ENCODE results near the gene SLC7A6.

The SLC7A6 gene

DNA sequence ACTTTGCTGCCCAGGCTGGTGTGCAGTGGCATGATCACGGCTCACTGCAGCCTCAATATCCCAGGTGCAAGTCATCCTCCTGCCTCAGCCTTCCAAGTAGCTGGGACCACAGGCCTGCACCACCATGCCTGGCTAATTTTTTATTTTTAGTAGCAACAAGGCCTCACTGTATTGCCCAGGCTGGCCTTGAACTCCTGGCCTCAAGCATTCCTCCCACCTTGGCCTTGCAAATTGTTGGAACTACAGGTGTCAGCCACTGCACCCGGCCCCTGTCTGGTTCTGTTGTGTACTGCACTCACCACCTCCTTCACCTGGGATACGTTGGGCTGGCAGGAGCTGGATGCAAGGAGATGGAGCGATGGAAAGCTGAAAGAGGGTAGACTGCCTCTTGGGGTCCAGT, 10.6 kb upstream of the SLC7A6 start:
- DNase-seq (ENCODE audit: low read depth in 4 of 4, low spot score in 1 of 4): no peak

DNA sequence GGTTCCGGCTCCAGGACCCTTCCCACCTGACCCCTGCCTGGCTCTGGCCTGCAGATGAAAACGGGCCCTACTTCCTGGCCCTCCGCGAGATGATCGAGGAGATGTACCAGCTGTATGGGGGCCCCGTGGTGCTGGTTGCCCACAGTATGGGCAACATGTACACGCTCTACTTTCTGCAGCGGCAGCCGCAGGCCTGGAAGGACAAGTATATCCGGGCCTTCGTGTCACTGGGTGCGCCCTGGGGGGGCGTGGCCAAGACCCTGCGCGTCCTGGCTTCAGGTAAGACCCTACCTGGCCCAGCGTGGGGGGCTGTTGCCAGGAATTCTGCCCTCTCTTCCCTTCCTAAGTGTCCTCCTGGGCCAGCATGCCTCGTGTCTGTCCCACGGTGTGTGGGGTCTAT, 8.6 kb upstream of the SLC7A6 start:
- no peak for DNase-seq (ENCODE audit: low read depth in 4 of 4, low spot score in 1 of 4)

DNA sequence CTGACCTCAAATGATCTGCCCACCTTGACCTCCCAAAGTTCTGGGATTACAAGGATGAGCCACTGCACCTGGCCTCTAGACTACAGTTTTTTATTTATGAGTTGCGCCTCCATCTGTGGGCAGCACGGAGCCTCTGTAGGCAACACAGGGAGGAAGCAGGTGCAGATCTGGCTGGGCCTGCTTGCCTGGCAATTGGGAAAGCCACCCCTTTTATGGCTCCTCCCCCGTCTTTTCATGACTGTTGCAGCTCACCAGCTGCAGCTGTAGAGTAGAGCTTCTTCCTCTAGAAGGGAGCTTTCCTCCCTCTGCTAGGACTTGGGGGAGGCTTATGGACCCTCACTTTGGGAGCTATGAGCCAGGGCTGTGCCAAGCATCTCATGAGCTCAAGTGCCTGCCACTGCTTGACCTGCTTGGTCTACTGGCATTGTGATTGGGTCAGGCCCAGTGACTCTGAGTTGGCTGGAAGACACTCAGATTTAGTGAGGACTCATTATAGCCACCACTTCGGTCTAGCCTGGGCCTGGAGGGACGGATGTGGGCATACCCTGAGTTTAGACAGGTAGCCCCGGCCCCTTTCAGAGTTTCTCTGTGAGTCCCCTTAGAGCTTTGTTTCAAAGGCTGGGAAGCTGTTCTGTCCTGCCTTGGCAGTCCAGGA, 6.9 kb upstream of the SLC7A6 start:
- no peak for DNase-seq (ENCODE audit: low read depth in 4 of 4, low spot score in 1 of 4)

DNA sequence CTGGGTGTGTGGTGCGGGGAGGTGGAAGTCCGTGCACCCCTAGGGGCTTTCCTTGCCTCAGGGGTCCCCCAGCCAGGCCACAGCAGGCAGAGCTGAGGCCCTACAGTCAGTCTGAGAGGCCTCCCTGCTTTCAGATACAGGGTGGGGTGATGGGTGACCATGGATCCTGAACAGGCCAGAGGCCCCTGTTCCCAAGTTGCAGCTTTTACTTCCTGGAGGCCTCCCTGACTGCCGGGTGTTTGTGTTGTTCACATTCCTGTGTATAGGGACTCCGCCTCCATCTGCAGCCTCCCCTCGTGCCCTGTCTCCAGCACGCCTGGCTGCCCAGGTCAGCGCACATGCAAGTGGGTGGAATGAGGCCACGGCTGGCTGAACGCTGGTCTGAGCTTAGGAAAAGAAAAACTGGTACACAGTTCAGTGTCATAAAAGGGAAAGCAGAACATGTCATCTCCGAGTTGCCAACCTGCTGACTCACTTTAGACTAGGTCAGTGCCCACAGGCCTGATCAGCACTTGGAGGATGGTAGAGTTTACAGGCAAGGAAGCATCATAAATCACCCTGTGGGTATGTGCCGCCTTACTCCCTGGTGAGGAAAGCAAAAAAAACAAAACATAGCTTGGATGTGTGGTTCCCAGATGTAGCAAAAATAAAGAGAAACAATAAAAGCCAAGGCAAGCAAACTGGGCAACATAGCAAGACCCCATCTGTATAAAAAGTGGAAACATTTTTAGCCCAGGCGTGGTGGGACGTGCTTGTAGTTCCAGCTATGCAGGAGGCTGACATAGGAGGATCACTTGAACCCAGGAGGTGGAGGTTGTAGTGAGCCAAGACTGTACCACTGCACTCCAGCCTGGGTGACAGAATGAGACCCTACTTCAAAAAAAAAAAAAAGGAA, 6.2 kb upstream of the SLC7A6 start:
- DNase-seq (ENCODE audit: low read depth in 4 of 4, low spot score in 1 of 4): no peak

DNA sequence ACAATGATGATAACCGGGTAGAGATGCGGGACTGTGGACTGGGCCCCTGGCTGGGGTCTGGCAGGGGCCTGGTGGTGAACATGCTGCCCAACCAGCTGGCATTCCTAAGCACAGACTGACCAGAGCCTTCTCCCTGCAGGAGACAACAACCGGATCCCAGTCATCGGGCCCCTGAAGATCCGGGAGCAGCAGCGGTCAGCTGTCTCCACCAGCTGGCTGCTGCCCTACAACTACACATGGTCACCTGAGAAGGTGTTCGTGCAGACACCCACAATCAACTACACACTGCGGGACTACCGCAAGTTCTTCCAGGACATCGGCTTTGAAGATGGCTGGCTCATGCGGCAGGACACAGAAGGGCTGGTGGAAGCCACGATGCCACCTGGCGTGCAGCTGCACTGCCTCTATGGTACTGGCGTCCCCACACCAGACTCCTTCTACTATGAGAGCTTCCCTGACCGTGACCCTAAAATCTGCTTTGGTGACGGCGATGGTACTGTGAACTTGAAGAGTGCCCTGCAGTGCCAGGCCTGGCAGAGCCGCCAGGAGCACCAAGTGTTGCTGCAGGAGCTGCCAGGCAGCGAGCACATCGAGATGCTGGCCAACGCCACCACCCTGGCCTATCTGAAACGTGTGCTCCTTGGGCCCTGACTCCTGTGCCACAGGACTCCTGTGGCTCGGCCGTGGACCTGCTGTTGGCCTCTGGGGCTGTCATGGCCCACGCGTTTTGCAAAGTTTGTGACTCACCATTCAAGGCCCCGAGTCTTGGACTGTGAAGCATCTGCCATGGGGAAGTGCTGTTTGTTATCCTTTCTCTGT, 5.1 kb upstream of the SLC7A6 start:
- DNase-seq (ENCODE audit: low read depth in 4 of 4, low spot score in 1 of 4): no peak

DNA sequence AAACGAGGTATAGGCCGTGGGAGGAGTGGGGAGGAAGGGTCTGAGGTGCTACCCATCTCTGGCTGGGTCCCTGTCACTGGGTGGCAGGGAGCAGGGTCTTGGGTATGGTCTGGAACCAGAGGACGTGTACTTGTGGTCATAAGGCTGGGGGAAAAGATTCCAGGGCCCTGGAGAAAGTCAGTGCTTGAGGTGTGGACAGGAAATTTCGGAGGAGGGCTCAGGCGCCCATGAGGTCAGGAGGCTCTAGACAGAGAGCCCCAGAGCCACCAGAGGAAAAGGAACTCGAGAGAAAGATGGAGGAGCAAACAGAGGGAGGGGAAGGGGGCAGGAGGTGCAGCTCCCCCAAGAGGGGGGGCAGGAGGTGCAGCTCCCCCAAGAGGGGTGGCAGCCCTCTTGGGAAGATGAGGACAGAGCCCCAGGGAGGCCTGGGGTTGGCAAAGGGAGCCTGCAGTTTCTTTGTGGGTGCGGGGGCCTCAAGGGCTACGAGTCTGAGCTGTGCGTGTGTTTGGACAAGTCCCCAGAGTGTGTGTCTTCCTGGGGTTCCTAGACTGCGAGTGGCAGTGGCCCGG, 683 bp upstream of the SLC7A6 start:
- DNase-seq (ENCODE audit: low read depth in 4 of 4, low spot score in 1 of 4): no peak

DNA sequence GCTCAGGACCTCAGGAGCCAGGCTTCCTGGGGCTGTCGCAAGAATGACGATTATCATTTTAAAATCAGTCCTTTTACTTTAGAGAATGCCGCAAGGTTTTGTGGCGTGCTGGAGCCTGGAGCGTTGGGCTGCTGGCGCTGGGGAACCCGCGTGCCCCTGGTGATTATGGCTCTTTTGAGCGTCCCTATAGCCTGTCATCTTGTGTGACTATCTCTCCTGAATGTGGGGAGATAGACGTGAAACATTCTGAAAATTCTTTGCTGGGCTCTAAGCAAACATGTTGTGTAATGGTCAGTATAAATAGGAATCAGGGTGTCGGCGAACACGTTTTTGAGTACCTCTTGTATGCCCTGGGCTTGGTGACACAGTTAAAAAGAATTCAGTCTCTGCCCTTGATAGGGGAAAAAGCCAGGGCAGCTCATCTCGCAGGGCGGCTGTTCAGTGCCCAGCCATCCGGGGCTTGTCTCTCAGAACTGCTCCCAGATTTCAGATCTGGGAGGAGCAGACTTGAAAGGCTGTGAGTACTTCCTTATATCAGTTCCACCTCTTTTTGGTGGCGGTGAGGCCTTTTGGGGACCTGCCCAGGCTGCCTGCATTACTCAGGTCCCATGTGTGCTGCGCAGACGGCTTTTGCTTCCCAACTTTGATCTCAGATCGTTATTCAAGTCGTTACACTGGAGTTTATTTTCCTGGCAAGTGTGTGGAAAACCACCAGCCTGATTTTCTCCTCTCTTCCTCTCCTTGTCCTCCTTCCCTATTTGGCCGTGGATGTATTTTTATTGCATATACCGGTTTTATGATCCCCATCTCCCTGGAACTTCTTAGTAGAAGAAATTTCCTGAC, 973 bp downstream of the SLC7A6 start:
- peak in 2 of 4 experiments; percentile 42 to 47 for DNase-seq (ENCODE audit: low read depth in 4 of 4, low spot score in 1 of 4)

DNA sequence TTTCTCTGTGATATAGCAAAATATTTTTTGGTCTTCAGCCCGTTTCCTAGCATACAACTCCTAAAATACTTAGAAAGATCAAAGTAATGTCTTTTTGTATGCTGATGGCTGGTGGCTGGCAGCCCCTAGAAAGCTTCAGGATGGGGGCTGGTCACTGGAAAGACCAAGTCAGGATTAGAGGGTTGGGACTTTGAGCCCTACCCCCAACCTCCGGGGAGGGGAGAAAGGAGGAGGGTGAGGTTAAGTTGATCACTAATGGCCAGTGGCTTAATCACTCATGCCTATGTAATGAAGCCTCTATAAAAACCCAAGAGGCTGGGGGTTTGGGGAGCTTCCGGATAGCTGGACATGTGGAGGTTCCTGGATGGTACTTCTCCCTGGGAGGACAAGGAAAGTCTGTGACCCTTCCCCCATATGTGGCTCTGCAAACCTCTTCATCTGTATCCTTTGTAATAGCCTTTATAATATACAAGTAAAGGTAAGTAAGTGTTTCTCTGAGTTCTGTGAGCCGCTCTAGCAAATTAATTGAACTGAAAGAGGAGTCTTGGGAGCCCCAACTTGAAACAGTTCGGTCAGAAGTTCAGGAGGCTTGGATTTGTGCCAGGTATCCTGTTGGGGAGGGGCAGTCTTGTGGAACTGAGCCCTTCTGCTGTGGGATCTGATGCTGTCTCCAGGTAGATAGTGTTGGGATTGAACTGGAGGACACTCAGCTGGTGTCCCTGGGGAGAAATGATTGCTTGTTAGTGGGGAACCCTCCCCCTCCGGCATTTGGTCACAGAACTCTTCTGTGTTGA, 3.5 kb downstream of the SLC7A6 start:
- DNase-seq (ENCODE audit: low read depth in 4 of 4, low spot score in 1 of 4): no peak

DNA sequence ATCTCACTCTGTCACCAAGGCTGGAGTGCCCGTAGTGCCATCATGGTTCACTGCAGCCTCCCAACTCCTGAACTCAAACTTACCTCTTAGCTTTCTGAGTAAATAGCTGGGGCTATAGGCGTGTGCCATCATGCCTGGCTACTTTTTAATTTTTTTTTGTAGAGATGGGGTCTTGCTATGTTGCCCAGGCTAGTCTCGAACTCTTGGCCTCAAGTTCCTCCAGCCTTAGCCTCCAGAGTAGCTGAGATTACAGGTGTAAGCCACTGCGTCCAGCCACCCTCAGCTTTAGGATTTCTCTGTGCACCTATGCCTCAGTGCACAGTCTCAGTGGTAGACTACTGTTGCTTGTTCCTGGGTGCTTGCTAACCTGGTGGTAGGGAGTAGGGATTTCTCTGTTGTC, 5.5 kb downstream of the SLC7A6 start:
- no peak for DNase-seq (ENCODE audit: low read depth in 4 of 4, low spot score in 1 of 4)

DNA sequence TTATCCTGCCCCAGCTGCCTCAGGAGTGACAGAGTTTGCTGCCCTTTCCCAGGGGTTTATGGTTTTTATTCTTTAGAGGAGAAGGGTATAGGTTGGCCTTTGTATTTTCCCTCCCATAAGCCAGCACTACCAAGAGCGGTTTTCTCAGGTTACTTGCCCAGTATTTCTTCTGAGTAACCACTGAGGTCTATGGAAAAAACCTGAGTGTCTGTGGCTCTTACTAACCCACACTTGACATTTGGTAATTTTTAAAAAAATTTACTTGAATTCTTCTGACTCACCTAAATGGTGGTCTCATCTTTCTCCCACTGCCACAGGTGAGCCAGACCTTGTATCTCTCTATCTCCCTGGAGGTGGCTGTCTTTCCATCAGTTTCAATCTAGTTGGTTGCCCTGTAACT, 6.0 kb downstream of the SLC7A6 start:
- DNase-seq (ENCODE audit: low read depth in 4 of 4, low spot score in 1 of 4): no peak

DNA sequence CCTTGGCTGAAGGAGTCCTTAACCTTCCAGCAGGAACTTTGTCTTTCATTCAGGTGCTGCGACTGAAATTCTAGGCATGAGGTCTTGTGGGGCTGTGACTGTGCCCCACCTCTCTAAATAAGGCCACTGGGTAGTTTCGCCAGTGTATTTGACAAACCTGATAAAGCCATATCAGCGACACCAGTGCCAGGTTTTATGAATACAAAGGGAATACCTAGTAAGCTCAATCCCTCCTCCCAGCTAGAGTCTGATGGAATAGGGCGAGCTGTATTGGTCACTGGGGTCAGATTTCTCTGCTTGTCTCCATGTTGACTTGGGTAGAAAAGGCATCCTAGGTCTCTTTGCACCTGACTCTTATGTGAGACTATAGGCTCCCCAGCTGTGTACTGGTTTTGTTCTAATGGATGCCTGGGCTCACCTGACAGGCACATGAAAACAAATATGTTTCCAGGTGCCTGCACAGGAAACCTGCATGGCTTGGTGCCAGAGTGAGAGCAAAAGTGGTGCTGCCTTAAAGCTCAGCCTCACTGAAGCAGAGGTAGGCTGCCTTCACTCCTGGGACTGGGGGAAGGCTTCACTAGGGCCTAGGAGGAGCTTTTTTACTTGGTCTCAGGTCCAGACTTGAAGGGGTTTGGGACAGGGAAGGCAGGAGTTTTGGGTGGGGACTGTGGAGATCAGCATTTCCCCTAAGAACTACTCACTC, 8.3 kb downstream of the SLC7A6 start:
- DNase-seq (ENCODE audit: low read depth in 4 of 4, low spot score in 1 of 4): no peak

DNA sequence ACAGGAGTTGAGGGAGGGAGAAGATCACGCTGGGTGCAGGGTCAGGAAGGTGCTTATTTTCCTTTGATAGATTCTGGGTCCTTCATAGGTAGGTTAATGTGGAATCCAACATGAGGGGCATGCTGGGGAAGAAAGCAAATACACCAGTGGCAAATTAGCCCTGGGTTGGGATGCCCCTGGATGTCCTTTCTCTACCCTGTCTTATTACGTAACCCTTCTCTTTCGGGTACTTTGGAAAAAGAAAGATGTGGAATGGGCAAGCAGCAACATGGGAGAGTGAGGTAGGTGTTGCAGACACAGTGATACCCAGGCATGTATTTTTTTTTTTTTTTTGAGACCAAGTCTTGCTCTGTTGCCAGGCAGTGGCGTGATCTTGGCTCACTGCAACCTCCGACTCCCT, 9.1 kb downstream of the SLC7A6 start:
- no peak for DNase-seq (ENCODE audit: low read depth in 4 of 4, low spot score in 1 of 4)

DNA sequence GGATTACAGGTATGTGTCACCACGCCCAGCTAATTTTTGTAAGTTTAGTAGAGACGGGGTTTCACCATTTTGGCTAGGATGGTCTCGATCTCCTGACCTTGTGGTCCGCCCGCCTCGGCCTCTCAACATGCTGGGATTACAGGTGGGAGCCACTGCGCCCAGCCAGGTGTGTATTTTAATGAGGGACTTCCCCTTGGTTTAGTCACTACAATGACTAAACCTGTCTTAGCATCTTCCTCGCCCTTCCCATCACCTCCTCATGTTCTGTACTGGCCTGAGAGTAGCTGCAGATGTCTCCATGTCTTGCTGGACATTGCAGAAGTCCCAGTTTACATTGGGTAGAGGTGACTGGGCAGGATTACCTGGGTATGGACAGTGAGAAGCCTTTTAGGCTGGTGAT, 9.6 kb downstream of the SLC7A6 start:
- no peak for DNase-seq (ENCODE audit: low read depth in 4 of 4, low spot score in 1 of 4)

DNA sequence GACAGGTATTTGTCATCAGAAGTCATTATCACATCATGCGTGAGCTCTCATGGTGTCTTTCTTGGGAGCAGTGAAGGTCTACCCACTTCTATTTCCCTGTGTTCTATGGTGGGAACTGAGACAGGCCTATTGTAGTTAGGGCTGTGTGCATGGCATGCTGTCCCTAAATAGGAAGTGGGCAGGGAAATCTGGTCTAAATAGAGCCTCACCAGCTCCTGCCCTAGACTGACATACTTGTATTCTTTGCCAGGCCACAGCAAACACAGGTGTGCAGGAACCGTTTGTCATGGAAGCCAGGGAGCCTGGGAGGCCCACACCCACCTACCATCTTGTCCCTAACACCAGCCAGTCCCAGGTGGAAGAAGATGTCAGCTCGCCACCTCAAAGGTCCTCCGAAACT, 10.1 kb downstream of the SLC7A6 start:
- no peak for DNase-seq (ENCODE audit: low read depth in 4 of 4, low spot score in 1 of 4)

DNA sequence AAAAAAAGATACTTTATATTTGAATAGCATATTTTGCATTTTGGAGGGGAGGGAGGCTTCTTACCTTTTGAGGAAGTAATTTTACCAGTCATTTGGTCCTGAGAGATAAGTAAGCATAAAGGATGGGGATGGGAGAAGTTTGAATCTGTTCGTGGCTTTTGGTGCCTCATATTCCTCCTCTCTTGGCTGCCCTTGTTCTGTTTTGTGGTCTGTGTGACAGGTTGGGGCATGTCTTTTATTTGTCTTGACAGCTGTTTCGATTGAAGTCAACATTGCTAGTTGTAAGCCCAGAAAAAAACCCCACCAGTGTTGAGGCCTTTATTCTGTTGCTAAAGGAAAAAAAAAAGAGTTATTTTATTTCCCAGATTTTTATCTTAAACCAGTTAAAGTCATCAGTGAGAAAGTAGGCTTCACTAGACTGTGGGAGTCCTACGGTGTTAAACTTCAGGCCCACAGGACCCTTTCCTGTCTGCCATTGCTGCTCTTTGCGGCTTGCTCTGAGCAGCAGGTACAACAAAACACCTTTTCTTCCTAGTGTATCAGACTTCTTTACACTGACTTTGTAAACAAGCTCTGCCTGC, 11.4 kb downstream of the SLC7A6 start:
- no peak for DNase-seq (ENCODE audit: low read depth in 4 of 4, low spot score in 1 of 4)

DNA sequence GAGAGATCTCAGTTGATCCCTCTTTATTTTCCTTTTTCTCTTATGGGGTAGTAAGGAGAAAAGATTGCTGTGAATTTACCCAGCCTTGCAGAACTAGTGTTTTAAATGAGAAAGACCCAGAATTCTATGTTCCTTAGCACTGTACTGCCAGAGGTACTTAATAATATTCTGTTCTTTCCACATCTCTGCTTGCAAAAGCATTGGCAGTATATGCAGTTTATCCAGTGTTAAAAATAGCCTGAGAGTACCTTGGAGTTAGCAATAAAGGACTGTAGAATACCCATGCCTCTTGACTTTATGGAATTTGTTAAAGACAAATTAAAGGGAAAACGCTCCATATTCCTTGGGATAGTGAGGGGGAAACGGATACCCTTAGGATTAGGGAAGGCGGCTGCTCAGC, 11.9 kb downstream of the SLC7A6 start:
- no peak for DNase-seq (ENCODE audit: low read depth in 4 of 4, low spot score in 1 of 4)

DNA sequence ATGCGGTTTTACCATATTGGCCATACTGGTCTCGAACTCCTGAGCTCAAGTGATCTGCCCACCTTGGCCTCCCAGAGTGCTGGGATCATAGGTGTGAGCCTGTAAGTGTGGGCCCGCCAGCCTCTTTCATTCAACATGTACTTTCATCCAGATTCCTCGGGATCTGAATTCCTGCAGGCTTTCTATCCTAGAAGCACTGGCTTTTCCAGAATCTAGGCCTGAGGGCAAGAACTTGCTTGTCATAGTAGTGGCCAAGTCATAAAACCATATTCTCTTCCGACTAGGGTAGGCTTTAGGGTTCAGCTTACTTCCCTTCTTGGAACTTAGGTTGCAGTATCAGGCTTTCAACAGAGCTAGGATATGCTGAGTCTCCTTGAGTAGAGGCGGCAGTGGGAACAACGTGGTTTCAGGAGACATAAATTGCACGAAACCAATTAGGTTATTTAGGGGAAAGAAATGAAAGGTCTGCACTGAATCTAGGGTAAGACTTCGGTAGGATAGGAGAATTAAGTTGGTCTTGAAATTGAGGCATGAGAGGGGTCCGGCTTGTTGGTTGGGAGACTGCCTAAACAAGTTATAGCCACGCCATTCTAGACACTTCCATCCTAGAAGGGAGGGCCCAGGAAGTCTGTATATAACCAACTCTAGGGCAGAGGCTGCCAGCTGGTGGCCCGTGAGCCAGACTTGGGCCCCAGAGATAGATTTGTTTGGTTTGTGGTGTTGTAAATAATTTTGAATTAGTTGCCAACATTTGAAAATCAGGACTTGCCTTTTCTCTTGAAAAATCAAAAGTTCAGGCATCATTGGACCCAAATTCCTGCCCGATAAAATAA, 15.6 kb downstream of the SLC7A6 start:
- DNase-seq (ENCODE audit: low read depth in 4 of 4, low spot score in 1 of 4): no peak

Measured in stimulated activated CD4-positive, alpha-beta T cell treated with anti-CD3 and anti-CD28 coated beads, Interleukin-1b, Interleukin-23, amount 100 ng/mL, for 24 hours (primary cell).